Stimulated activated CD4-positive, alpha-beta T cell treated with anti-CD3 and anti-CD28 coated beads, Interleukin-15, amount 100 ng/mL, for 24 hours (primary cell): ENCODE results near the gene PARP4.
"Not testable (repeated sequence)": the region's sequence is repeated elsewhere in the genome, so short reads cannot be mapped to it uniquely, and the experiment has no call there.

Experiments used
- DNase-seq: peaks from one replicate; pipeline ENCODE4 v3.0.0-alpha.2; 2020

Gene PARP4

DNA sequence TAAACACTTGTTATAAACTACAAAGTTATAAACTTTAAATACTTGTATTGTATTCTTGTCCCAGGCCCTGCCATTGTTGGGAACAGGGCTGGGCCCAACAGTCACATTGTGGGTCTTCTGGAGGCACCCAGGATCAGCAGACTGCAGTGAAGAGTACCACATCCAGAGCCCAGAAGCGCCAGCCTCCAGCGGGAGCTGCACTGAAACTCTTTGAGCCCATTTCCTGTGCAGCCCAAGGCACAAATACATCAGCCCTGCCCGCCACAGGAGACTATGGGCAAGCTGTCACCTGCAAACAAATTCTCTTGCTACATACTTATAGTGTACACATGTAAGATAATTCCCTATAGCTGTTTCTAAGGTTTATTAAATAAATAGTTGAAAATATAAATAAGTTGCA is 86.5 kb downstream of the PARP4 start:
- not testable (repeated sequence) for DNase-seq

DNA sequence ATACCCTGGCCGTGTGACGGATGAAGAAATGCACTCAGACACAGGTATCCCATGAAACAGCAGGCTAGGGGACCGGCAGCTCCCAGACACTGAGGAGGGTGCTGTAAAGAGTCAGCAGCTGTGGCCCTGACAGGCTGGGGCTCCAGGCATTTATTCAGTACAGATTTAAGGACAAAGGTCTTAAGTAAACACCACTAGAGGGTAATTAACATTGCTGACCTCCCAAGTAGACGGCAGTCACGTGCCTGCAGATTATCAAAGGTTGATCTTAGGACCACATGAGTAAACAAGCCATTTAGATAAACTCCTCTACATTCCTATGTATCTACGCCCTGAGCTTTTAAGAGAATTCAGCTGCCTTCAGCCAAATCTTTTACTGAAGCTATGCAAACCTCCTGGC is 92.9 kb downstream of the PARP4 start:
- DNase-seq, result not testable (repeated sequence)

- no peak for DNase-seq
These were observed 104.7 kb downstream of the PARP4 start for GRCh38 chr13:24407844-24408243.

DNA sequence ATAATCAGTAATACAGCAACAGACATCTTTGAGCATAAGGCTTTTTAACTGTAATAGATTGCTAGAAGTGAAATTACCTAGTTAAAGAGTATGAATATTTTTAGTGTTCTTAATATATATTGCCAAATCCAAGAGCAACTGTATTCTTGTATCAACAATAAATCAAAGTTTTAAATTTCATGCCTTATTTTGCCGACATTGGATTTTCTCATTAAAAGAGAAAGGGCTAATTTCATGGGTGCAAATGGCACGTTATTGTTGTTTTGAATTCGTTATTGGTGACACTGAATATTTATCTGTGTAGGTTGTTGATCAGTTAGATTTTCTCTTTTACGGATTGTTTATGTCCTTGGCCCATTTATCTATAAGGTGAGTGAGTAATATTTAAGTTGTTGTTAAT is 106.1 kb downstream of the PARP4 start:
- no peak for DNase-seq

GRCh38 chr13:24396821-24397220 is 115.8 kb downstream of the PARP4 start:
- DNase-seq, result no peak

GRCh38 chr13:24392972-24393371 is 119.6 kb downstream of the PARP4 start:
- no peak for DNase-seq

DNA sequence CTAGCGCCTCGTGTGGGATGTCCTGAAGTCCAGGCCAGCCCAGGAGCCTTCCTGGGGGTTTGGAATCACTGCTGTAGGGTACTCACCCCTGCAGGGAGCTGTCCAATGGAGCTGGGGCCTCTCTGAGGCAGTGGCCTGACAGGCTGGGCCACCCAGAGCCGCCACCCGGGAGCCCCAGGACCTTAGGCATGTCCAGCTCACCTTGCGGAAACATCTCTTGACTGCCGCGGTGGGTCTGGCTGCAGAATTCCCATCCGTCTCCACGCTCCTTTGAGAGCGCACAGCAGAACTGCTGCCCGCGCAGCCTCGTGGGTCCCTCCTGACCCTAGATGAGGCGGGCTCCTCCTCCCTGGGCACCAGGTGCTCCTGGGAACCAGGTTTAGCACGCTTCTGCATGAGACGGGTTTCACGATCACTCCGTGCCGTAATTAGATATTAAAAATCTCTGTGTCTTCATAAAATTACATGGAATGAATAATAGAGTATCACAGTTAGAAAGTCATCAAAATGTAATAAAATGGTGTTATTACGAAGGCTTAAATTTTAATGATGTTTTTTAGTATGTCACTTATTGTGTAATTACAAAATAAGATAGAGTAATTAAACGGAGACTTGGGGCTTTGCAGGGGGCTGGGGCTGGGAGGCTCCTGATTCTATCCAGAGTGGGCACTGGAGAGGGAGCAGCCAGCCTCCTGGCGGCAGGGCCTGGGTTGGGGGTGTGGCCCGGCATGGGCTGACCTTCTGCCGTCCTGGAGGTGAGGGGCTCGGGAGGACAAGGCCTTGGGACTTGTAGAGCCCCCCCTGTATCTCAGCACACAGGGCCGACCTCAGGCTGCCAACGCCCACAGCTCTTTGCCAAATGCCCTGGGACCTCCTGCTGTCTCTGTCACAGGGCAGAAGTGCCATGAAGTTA is 120.6 kb downstream of the PARP4 start:
- DNase-seq, result not testable (repeated sequence)

DNA sequence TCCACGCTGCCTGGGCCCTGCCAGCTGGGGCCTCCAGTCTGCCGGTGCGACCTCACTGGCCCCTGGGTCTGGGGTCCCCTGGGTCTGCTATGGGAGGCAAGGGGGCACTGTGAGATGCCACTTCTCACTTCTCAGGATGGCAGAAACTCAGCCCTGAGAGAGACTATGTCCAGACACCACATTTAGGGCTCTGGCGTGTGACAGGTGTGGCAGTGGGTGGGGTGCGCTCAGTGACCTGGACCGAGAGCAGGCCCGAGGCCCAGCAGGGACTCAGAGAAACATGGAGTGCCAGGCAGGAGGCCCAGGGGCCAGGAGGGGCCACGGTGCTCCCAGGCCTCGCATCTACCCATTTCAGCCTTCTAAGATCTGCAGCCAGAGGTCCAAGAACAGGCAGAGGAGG is 121.8 kb downstream of the PARP4 start:
- not testable (repeated sequence) for DNase-seq

- DNase-seq, result no peak
These were observed 123.1 kb downstream of the PARP4 start for GRCh38 chr13:24389506-24389905.

DNA sequence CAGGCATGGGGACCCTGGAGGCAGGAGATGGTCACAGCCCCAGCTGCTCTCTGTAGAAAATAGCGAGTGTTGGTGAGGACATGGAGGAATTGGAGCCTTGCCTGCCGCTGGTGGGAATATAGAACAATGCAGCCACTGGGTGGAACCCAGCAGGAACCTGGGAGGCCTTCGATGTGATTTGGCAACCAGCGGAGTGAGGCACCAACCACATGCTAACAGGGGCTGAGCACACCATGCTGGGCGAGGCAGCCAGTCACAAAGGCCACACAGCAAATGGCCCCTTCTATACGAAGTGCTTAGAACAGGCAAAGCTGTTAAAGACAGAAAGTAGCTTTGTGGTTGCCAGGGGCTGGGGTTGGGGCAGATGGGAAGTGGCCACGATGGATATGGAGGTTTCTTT is 123.8 kb downstream of the PARP4 start:
- DNase-seq, result not testable (repeated sequence)

DNA sequence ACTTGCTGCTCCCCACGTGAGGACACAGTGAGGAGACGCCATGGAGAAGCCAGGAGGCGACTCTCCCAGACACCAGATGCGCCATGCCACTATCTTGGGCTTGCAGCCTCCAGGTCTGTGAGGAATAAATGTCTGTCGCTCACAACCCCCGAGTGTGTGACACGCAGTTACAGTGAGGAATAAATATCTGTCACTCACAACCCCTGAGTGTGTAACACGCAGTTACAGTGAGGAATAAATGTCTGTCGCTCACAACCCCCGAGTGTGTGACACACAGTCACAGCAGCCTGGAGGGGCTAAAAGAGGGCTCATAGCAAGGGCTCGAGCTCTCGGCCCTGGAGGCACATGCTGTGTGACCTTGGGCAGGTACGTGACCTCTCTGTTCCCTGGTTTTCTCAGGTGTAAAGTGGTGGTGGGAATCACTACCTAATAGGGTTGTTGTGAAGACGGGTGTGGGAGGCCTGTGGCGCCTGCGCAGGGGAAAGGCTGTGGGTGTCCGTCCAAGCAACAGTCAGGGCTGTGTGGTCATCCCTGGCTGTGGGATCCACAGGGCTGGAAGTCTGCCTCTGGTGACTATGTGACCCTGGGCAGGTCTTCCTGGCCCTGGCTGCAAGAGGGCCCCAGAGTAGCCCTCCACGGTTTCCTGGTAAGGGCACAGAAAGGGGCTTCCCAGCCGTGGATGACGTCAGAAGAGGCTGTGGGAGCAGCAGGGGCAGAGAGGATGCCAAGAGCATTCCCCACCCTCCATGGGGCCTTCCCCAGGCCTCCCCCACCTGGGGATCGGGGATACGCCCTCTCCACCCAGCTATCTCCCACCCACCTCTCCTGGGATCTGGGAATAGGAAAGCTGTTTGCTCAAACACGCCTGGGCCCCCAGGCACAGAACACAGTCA is 125.5 kb downstream of the PARP4 start:
- no peak for DNase-seq

GRCh38 chr13:24385902-24386301 is 126.7 kb downstream of the PARP4 start:
- no peak for DNase-seq

DNA sequence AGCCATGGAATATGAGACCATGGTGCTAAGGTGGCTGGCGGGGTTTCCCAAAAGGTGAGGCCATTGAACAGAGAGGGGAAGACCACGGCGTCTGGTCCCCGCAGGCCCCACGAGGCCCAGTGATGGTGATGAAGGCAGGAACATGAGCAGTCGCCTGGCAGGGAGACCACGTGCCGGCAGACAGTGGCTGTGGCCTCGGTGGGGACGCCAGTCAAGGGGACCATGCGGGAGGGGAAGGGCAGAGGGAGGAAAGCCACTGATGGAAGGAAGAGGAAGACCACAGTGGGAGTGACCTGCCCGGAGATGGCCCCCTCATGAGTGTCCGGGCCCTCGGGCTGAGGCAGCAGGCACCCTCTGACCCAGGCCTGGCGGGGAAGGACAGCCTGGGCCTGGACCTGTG is 127.6 kb downstream of the PARP4 start:
- DNase-seq, result not testable (repeated sequence)

DNA sequence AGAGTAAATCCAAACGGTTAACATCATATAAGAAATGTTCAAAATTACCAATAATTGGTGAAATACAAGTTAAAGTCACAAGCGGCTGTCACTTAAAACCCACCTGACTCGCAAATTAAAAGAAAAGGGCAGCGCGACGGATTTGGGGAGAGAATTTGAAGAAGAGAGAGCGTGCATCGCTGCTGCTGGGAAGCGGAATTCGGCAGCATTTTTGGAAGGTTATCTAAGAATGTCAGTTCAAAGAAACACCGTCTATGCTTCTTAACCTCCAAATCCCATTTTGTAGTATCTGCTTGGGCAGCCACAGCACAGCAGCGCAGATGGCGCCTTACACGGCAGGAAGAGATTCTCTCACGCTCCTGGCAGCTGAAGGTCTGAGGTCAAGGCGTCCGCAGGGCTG is 128.5 kb downstream of the PARP4 start:
- not testable (repeated sequence) for DNase-seq

DNA sequence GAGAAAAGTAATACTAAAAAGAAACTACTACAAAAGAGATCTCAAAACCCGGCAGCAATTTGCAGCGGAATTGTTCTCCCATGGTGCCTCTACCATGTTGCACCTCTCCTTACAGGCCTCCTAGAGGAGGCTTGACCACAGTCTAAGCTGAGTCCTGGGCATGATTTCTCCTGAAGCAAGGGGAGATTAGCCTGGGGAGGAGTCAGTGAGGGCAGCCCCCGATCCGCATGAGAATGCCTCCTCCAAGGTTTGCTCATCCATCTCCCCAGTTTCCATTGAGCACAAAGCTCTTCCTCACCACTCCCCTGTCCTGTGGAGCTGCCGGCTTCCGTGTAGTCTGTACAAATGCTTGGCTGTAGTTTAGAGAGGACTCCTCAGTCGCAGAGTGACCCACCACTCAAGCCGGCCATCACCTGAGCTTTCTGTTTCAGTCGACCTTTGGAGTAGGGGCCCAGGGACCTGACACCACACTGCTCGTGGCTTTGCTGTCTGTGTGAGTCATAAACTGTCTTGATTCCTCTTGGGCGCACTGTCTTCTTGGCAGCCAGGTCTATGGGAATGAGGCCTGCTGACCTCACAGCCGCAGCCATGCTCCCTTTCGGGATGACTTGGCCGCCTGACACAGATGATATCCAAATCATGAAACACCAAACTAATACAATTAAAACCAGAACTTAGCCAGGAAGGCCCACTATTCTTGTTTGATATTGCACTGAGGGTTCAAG is 130.9 kb downstream of the PARP4 start:
- no peak for DNase-seq

DNA sequence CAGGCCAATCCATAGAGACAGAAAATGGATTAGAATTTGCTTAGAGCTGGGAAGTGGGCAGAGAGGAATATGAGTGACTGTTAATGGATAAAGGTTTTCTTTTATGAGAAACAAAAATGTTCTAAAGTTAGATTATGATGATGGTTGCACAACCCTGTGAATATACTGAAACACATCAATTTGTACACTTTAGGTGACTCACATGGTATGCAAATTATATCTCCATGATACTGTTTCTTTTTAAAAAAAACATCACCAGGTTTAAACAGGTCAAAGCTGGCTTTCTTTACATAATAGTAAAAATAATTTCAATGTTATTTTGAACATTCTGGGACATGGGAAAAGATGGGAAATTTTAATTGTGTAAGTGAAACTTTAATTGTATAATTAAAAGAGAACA is 131.7 kb downstream of the PARP4 start:
- DNase-seq, result not testable (repeated sequence)

DNA sequence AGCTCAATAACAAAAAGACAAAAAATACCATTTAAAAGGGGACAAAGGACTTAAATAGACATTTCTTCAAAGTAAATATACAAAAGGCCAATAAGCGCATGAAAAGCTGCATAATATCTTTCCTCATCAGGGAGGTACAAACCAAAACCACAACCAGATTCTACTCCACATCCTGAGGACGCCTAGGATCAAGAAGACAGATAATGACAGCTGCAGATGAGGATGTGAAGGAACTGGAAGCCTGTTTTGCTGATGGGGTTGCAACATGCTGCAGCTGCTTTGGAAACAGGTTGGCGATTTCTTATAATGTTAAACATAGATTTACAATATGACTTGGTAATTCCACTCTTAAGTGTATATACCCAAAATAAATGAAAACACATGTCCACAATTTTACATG is 132.4 kb downstream of the PARP4 start:
- DNase-seq, result not testable (repeated sequence)

DNA sequence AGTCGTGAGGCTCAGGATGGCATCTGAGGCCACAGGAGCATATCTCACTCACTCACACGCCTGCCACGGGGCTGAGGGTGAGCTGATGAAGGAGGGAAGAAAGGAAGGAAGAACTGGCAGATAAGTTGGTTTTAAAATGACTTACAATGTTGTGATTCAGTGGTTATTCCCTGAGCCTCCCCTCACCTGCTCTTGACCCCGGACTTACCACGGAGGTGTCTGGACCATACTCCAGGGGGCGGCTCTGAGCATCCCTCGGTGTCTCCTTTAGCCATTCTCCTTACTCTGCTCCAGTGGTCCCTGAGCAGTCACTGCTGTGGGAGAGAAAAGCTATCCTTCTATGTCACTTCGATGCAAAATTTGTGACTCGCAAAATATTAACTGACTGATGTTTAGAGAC is 141.3 kb downstream of the PARP4 start:
- DNase-seq, result not testable (repeated sequence)
